SK-N-SH (cell line): ENCODE results near the gene RAPGEF6. TPM values are rescaled to one million over a fixed set of nuclear protein-coding genes. Genes with fewer than 3 reads are reported as not detected.

Experiments used
- CTCF ChIA-PET: fragments of 300-600, 350-600 bp; formaldehyde crosslinking; extraction: SDS; loops from one replicate; lab custom pipeline; 2021; lab: Yijun Ruan, JAX
- POLR2A ChIA-PET: fragments of 350-600 bp; sonication (Branson Sonifier 250); formaldehyde crosslinking; extraction: SDS; loops from one replicate; lab custom pipeline; 2020; ENCODE audit warnings: antibody characterized with exemption, inconsistent platforms; lab: Yijun Ruan, JAX
- DNase-seq: peaks from one replicate; pipeline ENCODE4 v3.0.0; 2012
- H2AFZ ChIP-seq: fragments of 200-600 bp; sonication (generic); 2 replicates; pipeline ENCODE4 v1.8.1; 2016; ENCODE audit warnings: antibody characterized with exemption, mild to moderate bottlenecking, low read depth
- H3F3A ChIP-seq: fragments of 200-600 bp; sonication (generic); replicated peaks from 2 replicates; pipeline ENCODE3; 2016; ENCODE audit warnings: antibody characterized with exemption, mild to moderate bottlenecking; ENCODE audit not compliant: insufficient read depth
- H3K27ac ChIP-seq, 2 experiments: fragments of 200-500 bp in 1 of 2; fragments of 200-600 bp in 1 of 2; sonication (Bioruptor generic) in 1 of 2; sonication (generic), shearing (Covaris generic) in 1 of 2; 2 replicates each; pipeline versions ENCODE4 v1.5.1 to v1.6.1; 2014 to 2016; ENCODE audit warnings: low read depth in 2 of 2, inconsistent platforms in 1 of 2, low read length in 1 of 2, mild to moderate bottlenecking in 1 of 2, mixed read lengths in 1 of 2
- H3K27me3 ChIP-seq: fragments of 200-600 bp; sonication (generic), shearing (Covaris generic); 2 replicates; pipeline ENCODE4 v1.6.1; 2016; ENCODE audit warnings: mixed run types; ENCODE audit not compliant: insufficient read depth
- H3K36me3 ChIP-seq, 2 experiments: fragments of 200-500 bp in 1 of 2; fragments of 200-600 bp in 1 of 2; sonication (Bioruptor generic) in 1 of 2; sonication (generic) in 1 of 2; replicated peaks in 1 of 2; 2 replicates each; pipeline versions ENCODE3 to v1.5.1; 2014 to 2016; ENCODE audit warnings: low read length in 1 of 2, mild to moderate bottlenecking in 1 of 2; ENCODE audit not compliant: insufficient read depth in 2 of 2, control insufficient read depth in 1 of 2
- H3K4me1 ChIP-seq, 2 experiments: fragments of 200-500 bp in 1 of 2; fragments of 200-600 bp in 1 of 2; sonication (Bioruptor generic) in 1 of 2; sonication (generic), shearing (Covaris generic) in 1 of 2; 2 replicates each; pipeline versions ENCODE4 v1.5.1 to v1.6.1; 2014 to 2016; ENCODE audit warnings: low read depth in 1 of 2, low read length in 1 of 2, mixed run types in 1 of 2; ENCODE audit not compliant: insufficient read depth in 2 of 2, control insufficient read depth in 1 of 2
- H3K4me2 ChIP-seq: fragments of 200-600 bp; sonication (generic), shearing (Covaris generic); 2 replicates; pipeline ENCODE4 v1.6.1; 2017; ENCODE audit warnings: mixed run types
- H3K4me3 ChIP-seq, 2 experiments: fragments of 200-500 bp in 1 of 2; fragments of 200-600 bp in 1 of 2; sonication (Bioruptor generic) in 1 of 2; sonication (generic), shearing (Covaris generic) in 1 of 2; 2 replicates each; pipeline versions ENCODE4 v1.5.1 to v1.8.1; 2014 to 2016; ENCODE audit warnings: low read depth in 2 of 2, inconsistent platforms in 1 of 2, low read length in 1 of 2, mild to moderate bottlenecking in 1 of 2, mixed read lengths in 1 of 2, moderate library complexity in 1 of 2
- H3K79me2 ChIP-seq: fragments of 200-600 bp; sonication (generic); 2 replicates; pipeline ENCODE4 v1.8.1; 2017; ENCODE audit warnings: mild to moderate bottlenecking; ENCODE audit not compliant: insufficient read depth
- H3K9ac ChIP-seq: fragments of 200-600 bp; sonication (generic); 2 replicates; pipeline ENCODE4 v1.6.1; 2017; ENCODE audit warnings: mixed run types
- H3K9me2 ChIP-seq: fragments of 200-600 bp; sonication (generic); 2 replicates; pipeline ENCODE4 v1.6.1; 2017; ENCODE audit warnings: mixed run types
- H3K9me3 ChIP-seq: fragments of 200-600 bp; sonication (generic); 2 replicates; pipeline ENCODE4 v1.6.1; 2017; ENCODE audit warnings: mixed run types, mild to moderate bottlenecking, moderate library complexity
- H4K20me1 ChIP-seq: fragments of 200-600 bp; sonication (generic); 2 replicates; pipeline ENCODE4 v1.6.1; 2017; ENCODE audit warnings: mild to moderate bottlenecking, mixed run types; ENCODE audit not compliant: insufficient read depth
- CHD2 ChIP-seq: fragments of 150-350 bp; IDR thresholded peaks from 2 replicates; pipeline ENCODE4 v1.6.1; 2018; ENCODE audit warnings: low read length; ENCODE audit not compliant: partially characterized antibody
- EP300 ChIP-seq, 2 experiments: IDR thresholded peaks; 2 replicates each; pipeline versions ENCODE4 v1.4.0 to v1.6.1; 2012; ENCODE audit warnings: borderline replicate concordance in 1 of 2, low read depth in 1 of 2, low read length in 1 of 2
- FOSL2 ChIP-seq: IDR thresholded peaks from 2 replicates; pipeline ENCODE4 v1.4.0; 2012; ENCODE audit warnings: low read depth, mild to moderate bottlenecking, moderate library complexity, borderline replicate concordance
- FOXJ3 ChIP-seq: sonication (generic); formaldehyde crosslinking; IDR thresholded peaks from 2 replicates; pipeline ENCODE4 v1.5.1; 2020; ENCODE audit warnings: mild to moderate bottlenecking, missing genetic modification reagents
- FOXM1 ChIP-seq: IDR thresholded peaks from 2 replicates; pipeline ENCODE4 v1.4.0; 2012; ENCODE audit warnings: low read depth, mild to moderate bottlenecking
- GABPA ChIP-seq: IDR thresholded peaks from 2 replicates; pipeline ENCODE4 v1.4.0; 2012; ENCODE audit warnings: low read depth, mild to moderate bottlenecking
- MEF2A ChIP-seq: IDR thresholded peaks from 2 replicates; pipeline ENCODE4 v1.4.0; 2012; ENCODE audit warnings: low read depth, borderline replicate concordance
- NRF1 ChIP-seq: IDR thresholded peaks from 2 replicates; pipeline ENCODE4 v1.6.1; 2012; ENCODE audit warnings: low read depth, mild to moderate bottlenecking, low read length
- RFX5 ChIP-seq: IDR thresholded peaks from 2 replicates; pipeline ENCODE4 v1.6.1; 2012; ENCODE audit warnings: mild to moderate bottlenecking, improper control_type of control experiment, low read length
- TAF1 ChIP-seq: IDR thresholded peaks from 2 replicates; pipeline ENCODE4 v1.6.1; 2012; ENCODE audit warnings: low read depth, mild to moderate bottlenecking, low read length, moderate library complexity, borderline replicate concordance
- TEAD4 ChIP-seq: IDR thresholded peaks from 2 replicates; pipeline ENCODE4 v1.4.0; 2012; ENCODE audit warnings: mild to moderate bottlenecking, borderline replicate concordance; ENCODE audit not compliant: insufficient read depth
- YY1 ChIP-seq: IDR thresholded peaks from 2 replicates; pipeline ENCODE4 v1.4.0; 2012; ENCODE audit warnings: low read depth, mild to moderate bottlenecking
- WGBS: methylation state at CpG from one replicate; pipeline ENCODE4 v1.1.6; 2017; ENCODE audit warnings: low lambda C conversion rate; 5-methylcytosine and 5-hydroxymethylcytosine counted together
- polyA plus RNA-seq, 3 experiments: library from polyadenylated mRNA; depleted of rRNA; stranded (reverse); fragments of >200 nt; gene quantifications; 2 replicates each; pipeline ENCODE4 v1.2.3, GENCODE V29; 2012
- TF ChIP-seq, protein P1 (sequence below): IDR thresholded peaks from 2 replicates; pipeline ENCODE4 v1.4.0; 2012; ENCODE audit warnings: low read depth
- TF ChIP-seq, protein P2 (sequence below): IDR thresholded peaks from 2 replicates; pipeline ENCODE4 v1.4.0; 2012; ENCODE audit warnings: low read depth, borderline replicate concordance
- TF ChIP-seq, protein P3 (sequence below): fragments of 200-600 bp; sonication (generic); IDR thresholded peaks from 2 replicates; pipeline ENCODE4 v1.6.1; 2017; ENCODE audit warnings: antibody characterized with exemption, mild to moderate bottlenecking, moderate library complexity

RAPGEF6 gene
- polyA plus RNA-seq, 1 of the 3 experiments (the other 2 are of a cell fraction) = 2.9 TPM

DNA sequence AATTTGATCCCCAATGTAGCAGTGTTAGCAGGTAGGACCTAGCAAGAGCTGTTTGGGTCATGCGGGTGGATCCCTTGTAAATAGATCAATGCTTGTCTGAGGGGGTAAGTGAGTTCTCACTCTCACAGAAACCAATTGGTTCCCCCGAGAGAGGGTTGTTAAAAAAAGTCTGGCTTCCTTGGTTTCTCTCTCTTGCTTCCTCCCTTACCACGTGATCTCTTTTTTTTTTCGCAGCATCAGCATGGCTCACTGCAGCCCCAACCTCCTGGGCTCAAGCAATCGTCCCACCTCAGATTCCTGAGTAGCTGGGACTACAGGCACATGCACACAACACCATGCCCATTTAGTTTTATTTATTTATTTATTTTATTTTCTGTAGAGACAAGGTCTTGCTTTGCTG, 26.4 kb downstream of the RAPGEF6 start (continued):
- TF ChIP-seq NRF1 (no peak), RFX5 (no peak), FOXJ3 (CRISPR knock-in tag) (no peak), EP300 (IDR thresholded peaks at IDR 0.05; ENCODE audit: borderline replicate concordance in 1 of 2, low read depth in 1 of 2, low read length in 1 of 2) (no peak)

DNA sequence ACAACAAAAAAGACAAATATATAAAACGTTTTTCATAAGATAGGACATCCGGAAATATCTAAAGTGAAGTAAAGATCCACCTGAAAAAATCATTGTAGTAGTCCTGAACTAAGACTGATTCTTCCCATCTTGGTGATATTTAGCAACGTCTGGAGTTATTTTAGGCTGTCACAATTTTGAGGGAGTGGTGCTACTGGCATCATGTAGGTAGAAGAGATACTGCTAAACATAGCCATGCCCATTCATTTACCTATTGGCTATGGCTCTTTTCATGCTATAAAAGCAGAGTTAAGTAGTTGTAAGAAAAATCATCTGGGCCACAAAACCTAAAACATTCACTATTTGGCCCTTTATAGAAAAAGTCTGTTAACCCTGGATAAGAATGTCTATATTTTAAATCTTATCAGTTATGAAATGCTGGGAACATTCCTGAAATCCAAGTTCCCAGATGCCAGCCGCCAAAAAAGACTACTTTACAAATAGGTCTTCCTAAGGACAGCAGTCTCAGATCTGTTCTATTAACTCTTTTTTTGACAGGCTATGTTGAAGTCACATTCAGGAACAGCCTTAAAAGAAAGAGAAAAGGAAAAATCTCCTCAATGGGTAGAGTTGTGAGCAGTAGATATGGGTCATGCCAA, 27.0 kb downstream of the RAPGEF6 start:
- Histone ChIP-seq H3K9me2 (no peaks in the 10 kb centered on the region), H3F3A (peaks cover 20% of the 10 kb centered on the region), H2AFZ (no peak overlapping the region), H3K4me1 (peaks cover 0 to 6% of the 10 kb centered on the region in 2 experiments; a peak in 2 of 4 replicates), H3K27ac (no peak overlapping the region)
- ChIA-PET CTCF (interaction anchor here (1.2 kb wide), 1 partner anchor 18 kb away, joined by 6 read pairs; no protein-coding TSS in a partner anchor), POLR2A (no interaction called here)
- TF ChIP-seq, protein P1, sequence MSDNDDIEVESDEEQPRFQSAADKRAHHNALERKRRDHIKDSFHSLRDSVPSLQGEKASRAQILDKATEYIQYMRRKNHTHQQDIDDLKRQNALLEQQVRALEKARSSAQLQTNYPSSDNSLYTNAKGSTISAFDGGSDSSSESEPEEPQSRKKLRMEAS = no peak
- TF ChIP-seq MEF2A (no peak), CHD2 (no peak), FOXM1 (no peak), GABPA (no peak), TAF1 (no peak), YY1 (no peak), TEAD4 (no peak), FOSL2 (no peak), NRF1 (no peak)
- TF ChIP-seq, protein P2, sequence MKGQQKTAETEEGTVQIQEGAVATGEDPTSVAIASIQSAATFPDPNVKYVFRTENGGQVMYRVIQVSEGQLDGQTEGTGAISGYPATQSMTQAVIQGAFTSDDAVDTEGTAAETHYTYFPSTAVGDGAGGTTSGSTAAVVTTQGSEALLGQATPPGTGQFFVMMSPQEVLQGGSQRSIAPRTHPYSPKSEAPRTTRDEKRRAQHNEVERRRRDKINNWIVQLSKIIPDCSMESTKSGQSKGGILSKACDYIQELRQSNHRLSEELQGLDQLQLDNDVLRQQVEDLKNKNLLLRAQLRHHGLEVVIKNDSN = no peak
- TF ChIP-seq, protein P3, sequence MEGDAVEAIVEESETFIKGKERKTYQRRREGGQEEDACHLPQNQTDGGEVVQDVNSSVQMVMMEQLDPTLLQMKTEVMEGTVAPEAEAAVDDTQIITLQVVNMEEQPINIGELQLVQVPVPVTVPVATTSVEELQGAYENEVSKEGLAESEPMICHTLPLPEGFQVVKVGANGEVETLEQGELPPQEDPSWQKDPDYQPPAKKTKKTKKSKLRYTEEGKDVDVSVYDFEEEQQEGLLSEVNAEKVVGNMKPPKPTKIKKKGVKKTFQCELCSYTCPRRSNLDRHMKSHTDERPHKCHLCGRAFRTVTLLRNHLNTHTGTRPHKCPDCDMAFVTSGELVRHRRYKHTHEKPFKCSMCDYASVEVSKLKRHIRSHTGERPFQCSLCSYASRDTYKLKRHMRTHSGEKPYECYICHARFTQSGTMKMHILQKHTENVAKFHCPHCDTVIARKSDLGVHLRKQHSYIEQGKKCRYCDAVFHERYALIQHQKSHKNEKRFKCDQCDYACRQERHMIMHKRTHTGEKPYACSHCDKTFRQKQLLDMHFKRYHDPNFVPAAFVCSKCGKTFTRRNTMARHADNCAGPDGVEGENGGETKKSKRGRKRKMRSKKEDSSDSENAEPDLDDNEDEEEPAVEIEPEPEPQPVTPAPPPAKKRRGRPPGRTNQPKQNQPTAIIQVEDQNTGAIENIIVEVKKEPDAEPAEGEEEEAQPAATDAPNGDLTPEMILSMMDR = no peak
- TF ChIP-seq, all 33 proteins: peak for 0
- Histone ChIP-seq H4K20me1 (no peaks in the 10 kb centered on the region), H3K9ac (no peak overlapping the region), H3K9me3 (no peaks in the 10 kb centered on the region), H3K4me3 (no peak overlapping the region), H3K27me3 (no peaks in the 10 kb centered on the region), H3K36me3 (peaks cover 0 to 2% of the 10 kb centered on the region in 2 experiments), H3K79me2 (peaks cover 78% of the 10 kb centered on the region), H3K4me2 (no peak overlapping the region)
- DNase-seq = no peak
- 80% methylated on average over 4 of the region's 4 CpGs for WGBS
